Measurements from ENCODE around the gene PRKCSH.

PRKCSH gene

DNA sequence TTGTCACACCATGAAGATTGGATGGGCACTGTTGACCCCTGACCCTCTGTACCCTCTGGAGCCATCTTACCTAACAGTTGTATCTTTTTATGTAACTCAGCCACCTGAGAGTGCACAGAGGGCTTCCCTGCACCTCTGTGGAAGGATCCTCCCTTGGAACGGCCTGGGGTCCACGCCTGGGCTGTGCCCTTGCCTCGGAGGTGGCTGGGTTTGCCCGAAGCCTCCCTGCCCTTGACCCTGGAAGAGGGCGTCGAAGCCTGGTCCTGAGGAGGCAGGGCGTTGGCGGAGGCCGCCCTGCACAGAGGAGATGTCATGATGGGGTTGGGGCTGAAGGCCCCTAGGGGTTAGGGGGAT is 755 bp upstream of the PRKCSH start:
- Histone ChIP-seq H3K36me3 (ENCODE audit: control insufficient read depth, insufficient read depth, low read length) (peaks cover 11% of the 10 kb centered on the region), H3K27me3 (replicated peaks; ENCODE audit: control insufficient read depth, insufficient read depth, low read length) (no peaks in the 10 kb centered on the region), H3K4me3 (replicated peaks; ENCODE audit: low read depth, low read length) (peak overlapping the region; percentile 62)
- DNase-seq (ENCODE audit: extremely low read depth, insufficient read length) = no peak
- TF ChIP-seq CTCF (IDR thresholded peaks at IDR 0.05; ENCODE audit: insufficient read depth, low read length, poor library complexity, severe bottlenecking) = no peak

- peak overlapping the region; percentile 75 for H3K4me3 ChIP-seq (replicated peaks; ENCODE audit: low read depth, low read length)
- H3K36me3 ChIP-seq (ENCODE audit: control insufficient read depth, insufficient read depth, low read length) = peaks cover 15% of the 10 kb centered on the region
- no peaks in the 10 kb centered on the region for H3K27me3 ChIP-seq (replicated peaks; ENCODE audit: control insufficient read depth, insufficient read depth, low read length)
- no peak for TF ChIP-seq CTCF (IDR thresholded peaks at IDR 0.05; ENCODE audit: insufficient read depth, low read length, poor library complexity, severe bottlenecking)
- DNase-seq (ENCODE audit: extremely low read depth, insufficient read length) = no peak
Observed at GRCh38 chr19:11435833-11436313, 438 bp downstream of the PRKCSH start.

DNA sequence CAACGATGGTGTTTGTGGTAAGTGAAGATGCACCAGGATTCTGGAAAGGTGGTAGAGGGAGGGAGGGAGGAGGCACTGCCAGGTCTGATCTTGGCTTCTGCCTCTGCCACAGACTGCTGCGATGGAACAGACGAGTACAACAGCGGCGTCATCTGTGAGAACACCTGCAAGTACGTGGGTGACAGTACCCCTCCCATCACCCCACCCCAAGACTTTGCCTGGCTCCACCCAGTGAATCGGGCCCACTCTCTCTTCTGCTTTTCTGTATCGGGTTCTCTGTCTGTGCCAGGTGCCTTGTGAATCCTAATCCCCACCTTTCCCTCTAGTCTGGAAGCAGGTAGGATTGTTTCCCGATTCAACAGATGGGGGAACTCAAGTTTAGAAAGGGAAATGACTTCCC is 2.5 kb downstream of the PRKCSH start:
- Histone ChIP-seq H3K27me3 (replicated peaks; ENCODE audit: control insufficient read depth, insufficient read depth, low read length) (no peaks in the 10 kb centered on the region), H3K36me3 (ENCODE audit: control insufficient read depth, insufficient read depth, low read length) (peaks cover 26% of the 10 kb centered on the region), H3K4me3 (replicated peaks; ENCODE audit: low read depth, low read length) (no peak overlapping the region)
- TF ChIP-seq CTCF (IDR thresholded peaks at IDR 0.05; ENCODE audit: insufficient read depth, low read length, poor library complexity, severe bottlenecking) = no peak
- no peak for DNase-seq (ENCODE audit: extremely low read depth, insufficient read length)

- no peak overlapping the region for H3K4me3 ChIP-seq (replicated peaks; ENCODE audit: low read depth, low read length)
- TF ChIP-seq CTCF (IDR thresholded peaks at IDR 0.05; ENCODE audit: insufficient read depth, low read length, poor library complexity, severe bottlenecking) = no peak
- H3K27me3 ChIP-seq (replicated peaks; ENCODE audit: control insufficient read depth, insufficient read depth, low read length) = no peaks in the 10 kb centered on the region
- H3K36me3 ChIP-seq (ENCODE audit: control insufficient read depth, insufficient read depth, low read length) = peaks cover 53% of the 10 kb centered on the region
- DNase-seq (ENCODE audit: extremely low read depth, insufficient read length) = no peak
Observed at GRCh38 chr19:11444059-11444458, 8.6 kb downstream of the PRKCSH start.

DNA sequence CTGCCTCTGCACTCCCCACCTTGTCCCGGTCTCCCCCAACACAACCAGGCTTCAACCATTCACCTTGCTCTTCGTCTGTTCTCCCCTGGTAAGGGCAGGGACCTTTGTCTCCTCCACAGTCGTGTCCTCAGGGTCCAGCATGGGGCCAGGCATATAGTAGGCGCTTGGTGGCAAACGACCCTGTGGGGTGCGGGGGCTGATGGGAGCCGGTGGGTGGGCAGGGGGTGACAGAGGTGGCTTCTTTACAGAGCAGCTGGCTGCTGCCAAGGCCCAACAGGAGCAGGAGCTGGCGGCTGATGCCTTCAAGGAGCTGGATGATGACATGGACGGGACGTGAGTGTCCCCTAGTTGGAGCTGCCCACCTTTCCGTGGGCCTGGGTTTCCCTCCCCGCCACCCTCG is 9.7 kb downstream of the PRKCSH start:
- no peak for DNase-seq (ENCODE audit: extremely low read depth, insufficient read length)
- TF ChIP-seq CTCF (IDR thresholded peaks at IDR 0.05; ENCODE audit: insufficient read depth, low read length, poor library complexity, severe bottlenecking) = no peak
- Histone ChIP-seq H3K4me3 (replicated peaks; ENCODE audit: low read depth, low read length) (no peak overlapping the region), H3K27me3 (replicated peaks; ENCODE audit: control insufficient read depth, insufficient read depth, low read length) (no peaks in the 10 kb centered on the region), H3K36me3 (ENCODE audit: control insufficient read depth, insufficient read depth, low read length) (peaks cover 55% of the 10 kb centered on the region)

- H3K27me3 ChIP-seq (replicated peaks; ENCODE audit: control insufficient read depth, insufficient read depth, low read length) = no peaks in the 10 kb centered on the region
- no peak for DNase-seq (ENCODE audit: extremely low read depth, insufficient read length)
- H3K36me3 ChIP-seq (ENCODE audit: control insufficient read depth, insufficient read depth, low read length) = peaks cover 51% of the 10 kb centered on the region
- TF ChIP-seq CTCF (IDR thresholded peaks at IDR 0.05; ENCODE audit: insufficient read depth, low read length, poor library complexity, severe bottlenecking) = no peak
- no peak overlapping the region for H3K4me3 ChIP-seq (replicated peaks; ENCODE audit: low read depth, low read length)
Observed at GRCh38 chr19:11446271-11446651, 10.8 kb downstream of the PRKCSH start.

Data from GM06990 (cell line).